Measurements from ENCODE around the gene ZNF532. TPM values are rescaled to one million over a fixed set of nuclear protein-coding genes. Genes with fewer than 3 reads are reported as not detected.

The ZNF532 gene
- total and polyA plus RNA-seq, 11 donors = 16.0 to 84.4 (median 69.9) TPM

DNA sequence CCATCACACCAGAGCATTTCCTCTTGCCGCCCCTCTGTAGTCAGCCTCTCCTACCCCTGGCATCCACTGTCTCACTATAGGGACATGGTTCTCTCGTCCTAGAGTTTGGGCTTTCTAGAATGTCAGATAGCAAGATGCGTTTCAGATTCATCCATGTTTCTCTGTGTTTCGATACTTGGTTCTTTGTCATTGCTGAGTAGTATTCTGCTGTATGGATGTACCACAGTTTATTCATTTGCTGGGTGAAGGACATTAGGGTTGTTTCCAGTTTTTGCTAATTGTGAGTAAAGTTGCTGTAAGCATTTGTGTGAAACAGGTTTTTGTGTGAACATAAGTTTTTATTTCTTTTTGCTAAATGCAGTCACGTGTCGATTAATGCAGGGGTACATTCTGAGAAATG, 3.8 kb downstream of the ZNF532 start:
- Histone ChIP-seq H3K27ac (no peak overlapping the region), H3K36me3 (peaks cover 0 to 68% (median 43%) of the 10 kb centered on the region in 9 donors), H3K27me3 (no peaks in the 10 kb centered on the region), H3K9me3 (no peaks in the 10 kb centered on the region), H3K4me3 (no peak overlapping the region), H3K4me1 (peaks cover 6 to 69% (median 50%) of the 10 kb centered on the region in 12 donors)
- TF ChIP-seq CTCF (IDR thresholded peaks at IDR 0.05) (no peak), POLR2A (IDR thresholded peaks at IDR 0.05) (no peak)
- intact Hi-C loops (cut with DNase I) = loop anchor here in 5 of 10 donors (5.0 to 10.0 kb wide), 4 partner anchors 69 to 186 kb away; no protein-coding TSS in a partner anchor
- no peak for ATAC-seq
- DNase-seq = no peak
- WGBS, 4 donors = 81 to 100% (median 96%) methylated on average over 5 to 6 of the region's 6 CpGs

DNA sequence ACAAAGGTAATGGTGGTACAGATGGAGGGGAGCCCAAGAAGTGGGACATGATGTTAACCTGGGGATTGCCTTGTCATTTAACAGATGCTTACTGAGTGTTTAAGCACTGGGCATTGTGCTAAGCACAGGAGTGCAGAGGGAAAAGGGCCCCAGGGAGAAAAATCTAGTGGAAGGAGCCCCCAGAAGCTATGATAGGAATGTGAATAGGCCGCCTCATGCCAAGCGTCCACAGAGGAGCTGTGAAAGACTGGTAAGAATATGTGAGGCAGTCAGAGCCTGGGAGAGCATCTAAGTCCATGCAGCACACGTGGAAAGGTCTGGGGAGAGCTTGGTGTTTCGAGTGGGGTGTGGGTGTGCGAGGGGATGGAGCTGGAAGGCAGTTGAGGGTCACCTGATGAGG, 5.5 kb downstream of the ZNF532 start:
- Histone ChIP-seq H3K27me3 (no peaks in the 10 kb centered on the region), H3K27ac (peak overlapping the region in 2 of 12 donors; percentile 9 to 36), H3K36me3 (peaks cover 0 to 84% (median 56%) of the 10 kb centered on the region in 9 donors), H3K9me3 (no peaks in the 10 kb centered on the region), H3K4me3 (no peak overlapping the region), H3K4me1 (peaks cover 6 to 68% (median 41%) of the 10 kb centered on the region in 12 donors)
- WGBS, 4 donors = 47 to 72% (median 59%) methylated on average over 5 of the region's 5 CpGs
- TF ChIP-seq CTCF (IDR thresholded peaks at IDR 0.05) (no peak), POLR2A (IDR thresholded peaks at IDR 0.05) (no peak)
- intact Hi-C loops (cut with DNase I) = no loop called here
- DNase-seq = no peak
- peak in 2 of 4 donors; percentile 14 to 16 for ATAC-seq

DNA sequence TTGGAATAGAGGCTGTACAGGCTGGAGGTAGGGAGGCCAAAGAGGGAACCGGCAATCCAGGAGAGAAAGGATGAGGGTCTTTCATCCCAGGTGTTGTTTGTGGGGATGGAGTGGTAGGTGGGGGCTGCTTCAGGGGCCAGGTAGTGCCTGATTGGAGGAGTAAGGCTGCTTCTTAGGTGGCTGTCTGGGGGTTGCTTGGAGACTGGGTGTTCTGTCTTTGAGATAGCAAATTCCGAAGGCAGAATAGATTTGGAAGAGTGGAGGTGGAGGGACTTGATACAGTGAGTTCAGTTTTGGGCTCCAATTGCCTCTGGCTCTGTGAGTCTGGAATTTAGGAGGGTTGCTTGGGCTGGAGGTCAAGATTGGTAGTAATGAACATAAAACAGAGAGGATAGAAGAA, 5.9 kb downstream of the ZNF532 start:
- 62 to 79% (median 69%) methylated on average over 2 of the region's 2 CpGs for WGBS, 4 donors
- Histone ChIP-seq H3K4me1 (peaks cover 6 to 63% (median 36%) of the 10 kb centered on the region in 12 donors), H3K9me3 (no peaks in the 10 kb centered on the region), H3K4me3 (no peak overlapping the region), H3K27me3 (no peaks in the 10 kb centered on the region), H3K36me3 (peaks cover 0 to 84% (median 56%) of the 10 kb centered on the region in 9 donors), H3K27ac (peak overlapping the region in 3 of 12 donors; percentile 9 to 38 (median 36))
- intact Hi-C loops (cut with DNase I) = no loop called here
- no peak for ATAC-seq
- DNase-seq = no peak
- TF ChIP-seq POLR2A (IDR thresholded peaks at IDR 0.05) (no peak), CTCF (IDR thresholded peaks at IDR 0.05) (no peak)

- H3K4me3 ChIP-seq = no peak overlapping the region
Observed at GRCh38 chr18:58871514-58872420, 7.1 kb downstream of the ZNF532 start.

More at GRCh38 chr18:58871514-58872420, 7.1 kb downstream of the ZNF532 start:
- 59 to 73% (median 69%) methylated on average over 10 of the region's 10 CpGs for WGBS, 4 donors
- Histone ChIP-seq H3K27ac (peak overlapping the region in 8 of 12 donors; percentile 6 to 38 (median 16)), H3K27me3 (no peaks in the 10 kb centered on the region), H3K9me3 (no peaks in the 10 kb centered on the region), H3K36me3 (peaks cover 1 to 94% (median 57%) of the 10 kb centered on the region in 9 donors), H3K4me1 (peaks cover 4 to 51% (median 25%) of the 10 kb centered on the region in 12 donors)
- DNase-seq (no peak), ATAC-seq (peak in 1 of 4 donors; percentile 24)
- intact Hi-C loops (cut with DNase I) = no loop called here
- TF ChIP-seq POLR2A (IDR thresholded peaks at IDR 0.05) (no peak), CTCF (IDR thresholded peaks at IDR 0.05) (no peak)

Data from heart left ventricle (tissue), 16 donors.